NK-92 (cell line): ENCODE data around the gene STAT4.

Experiments
- DNase-seq: peaks from one replicate; lab custom pipeline; 2025; ENCODE audit not compliant: unreplicated experiment; lab: John Stamatoyannopoulos, UW

Gene STAT4

DNA sequence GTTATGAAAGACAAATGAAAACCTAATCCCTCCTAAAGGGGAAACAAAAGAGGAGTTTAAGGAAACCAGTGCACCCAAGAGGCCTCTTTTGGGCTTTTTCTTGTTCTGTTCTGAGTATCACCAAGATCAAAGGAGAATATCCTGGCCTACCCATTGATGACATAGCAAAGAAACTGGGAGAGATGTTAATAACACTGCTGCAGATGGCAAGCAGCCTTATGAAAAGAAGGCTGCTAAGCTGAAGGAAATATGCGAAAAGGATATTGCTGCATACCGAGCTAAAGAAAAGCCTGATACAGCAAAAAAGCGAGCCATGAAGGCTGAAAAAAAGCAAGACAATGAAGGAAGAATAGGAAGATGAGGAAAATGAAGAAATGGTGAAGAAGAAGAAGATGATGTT lies 23.6 kb upstream of the STAT4 start:
- no peak for DNase-seq

DNA sequence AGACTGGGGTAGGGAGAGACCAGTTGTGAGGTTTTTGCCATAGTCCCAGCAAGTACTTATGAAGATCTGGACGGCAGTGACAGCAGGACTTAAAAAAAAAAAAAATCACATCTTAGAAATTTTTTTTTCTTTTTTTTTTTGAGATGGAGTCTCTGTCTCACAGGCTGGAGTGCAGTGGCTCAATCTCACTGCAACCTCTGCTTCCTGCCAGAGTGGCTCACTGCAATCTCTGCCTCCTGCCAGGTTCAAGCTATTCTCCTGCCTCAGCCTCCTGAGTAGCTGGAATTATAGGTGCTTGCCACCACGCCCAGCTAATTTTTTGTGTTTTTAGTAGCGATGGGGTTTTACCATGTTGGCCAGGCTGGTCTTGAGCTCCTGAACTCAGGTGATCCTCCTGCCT lies 22.4 kb upstream of the STAT4 start:
- DNase-seq = no peak

DNA sequence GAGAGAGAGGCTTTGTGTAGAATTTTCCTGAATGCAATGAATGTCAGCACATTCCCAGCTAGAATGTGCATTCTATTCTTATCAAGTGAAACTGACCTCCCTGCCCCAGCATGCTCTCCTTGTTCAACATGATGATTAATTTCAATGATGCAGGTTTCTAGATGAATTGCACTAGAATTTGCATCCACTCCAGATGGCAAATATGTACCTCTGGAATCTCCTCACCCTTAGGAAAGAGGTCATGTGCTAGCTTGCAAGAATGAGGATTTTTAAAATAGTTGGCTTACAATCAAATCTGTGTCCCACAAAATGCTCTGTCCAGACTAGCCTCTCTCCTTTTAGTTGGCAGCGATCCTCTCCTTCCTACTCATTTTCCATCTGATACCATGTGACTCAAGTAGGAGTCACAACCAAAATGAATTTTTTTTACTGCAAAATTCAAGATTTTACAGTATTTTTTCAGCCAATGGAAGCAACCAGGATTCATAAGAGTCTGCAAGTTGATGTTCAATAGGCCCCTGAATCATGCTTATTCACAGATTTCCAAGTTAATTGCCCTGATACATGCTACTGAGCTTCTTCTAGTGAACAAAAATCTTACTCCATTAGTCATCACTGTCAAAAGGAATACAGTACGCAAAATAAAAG lies 21.0 kb upstream of the STAT4 start:
- DNase-seq = no peak

- DNase-seq = no peak
Measured at GRCh38 chr2:191171286-191171685, 20.5 kb upstream of the STAT4 start.

DNA sequence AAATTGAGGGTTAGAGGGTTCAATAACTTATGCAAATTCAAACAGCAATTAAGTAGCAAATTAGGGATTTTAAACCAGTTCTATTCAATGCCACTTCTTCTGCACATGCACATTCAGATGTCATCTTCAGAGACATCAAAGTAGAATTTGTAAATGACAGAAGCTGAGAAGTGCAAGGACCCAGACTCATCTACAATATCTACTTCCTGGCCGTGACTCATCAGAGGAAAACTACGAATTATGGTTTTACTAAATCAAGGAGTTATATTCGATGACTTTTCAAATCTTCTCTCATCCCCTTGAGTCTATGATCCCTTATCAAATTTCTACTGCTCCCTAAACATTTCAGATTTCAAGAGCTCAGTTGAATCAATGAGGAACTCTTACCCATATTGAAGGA lies 20.0 kb upstream of the STAT4 start:
- no peak for DNase-seq

DNA sequence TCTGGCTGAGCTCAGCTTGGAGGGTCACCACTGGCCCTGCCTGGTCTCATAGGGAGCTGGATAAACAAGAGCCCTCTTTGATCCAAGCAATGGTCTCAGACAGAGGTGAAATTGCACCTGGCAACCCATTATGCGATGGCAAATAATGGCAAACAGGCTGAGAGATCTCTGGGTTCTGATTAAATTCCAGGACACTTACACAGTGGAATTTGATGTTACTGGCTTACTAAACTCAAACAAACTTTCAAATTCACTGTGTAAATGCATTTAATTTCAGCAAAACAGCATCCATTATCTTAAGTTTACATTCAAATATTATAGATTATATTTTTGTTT lies 19.5 kb upstream of the STAT4 start:
- no peak for DNase-seq

GRCh38 chr2:191169456-191170300 lies 18.9 kb upstream of the STAT4 start:
- DNase-seq = no peak

DNA sequence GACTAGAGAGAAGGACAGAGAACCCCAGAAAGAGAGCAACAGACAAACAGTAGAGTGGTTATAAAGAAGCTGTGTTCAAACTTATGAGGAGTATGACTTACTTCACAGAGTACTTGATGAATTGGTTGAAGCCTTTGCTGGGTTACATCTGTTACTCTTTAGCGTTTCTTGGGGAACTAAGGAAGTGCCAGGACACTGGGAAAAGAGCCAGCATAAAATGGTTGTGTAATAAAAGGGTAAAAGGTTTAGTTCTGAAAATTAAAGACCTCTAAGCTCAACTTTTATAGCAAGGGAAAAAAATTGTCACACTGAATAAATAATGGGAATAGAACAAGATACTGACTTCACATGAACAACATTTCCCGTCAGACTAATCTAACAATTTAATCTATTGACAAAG lies 17.0 kb upstream of the STAT4 start:
- no peak for DNase-seq

GRCh38 chr2:191166756-191167445 lies 16.1 kb upstream of the STAT4 start:
- DNase-seq = no peak

GRCh38 chr2:191166111-191166755 lies 15.4 kb upstream of the STAT4 start:
- DNase-seq = no peak

DNA sequence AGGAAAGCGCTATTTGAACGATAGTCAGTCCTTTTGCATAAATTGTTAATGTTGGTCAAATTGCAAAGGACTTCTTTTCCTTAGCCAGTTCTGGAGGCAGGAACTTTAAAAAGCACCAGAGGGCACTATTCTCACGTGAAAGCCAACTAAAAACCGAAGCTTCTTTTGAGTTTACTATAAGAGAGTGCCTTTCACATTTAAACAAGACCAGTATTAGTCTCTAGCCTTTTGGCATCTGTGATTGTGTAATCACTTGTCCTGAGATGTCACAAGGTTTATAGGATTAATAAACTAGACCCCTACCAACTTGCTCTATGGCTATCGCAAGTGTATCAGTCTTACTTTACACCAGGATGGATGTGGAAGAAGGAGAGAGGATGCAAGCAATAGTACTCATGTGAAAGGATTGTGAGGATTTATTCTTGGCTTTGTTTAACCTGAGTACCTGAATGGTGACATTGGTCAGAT lies 14.4 kb upstream of the STAT4 start:
- DNase-seq = no peak

GRCh38 chr2:191158747-191159146 lies 8.0 kb upstream of the STAT4 start:
- DNase-seq = no peak

- no peak for DNase-seq
Measured at GRCh38 chr2:191158193-191158592, 7.4 kb upstream of the STAT4 start.

- no peak for DNase-seq
Measured at GRCh38 chr2:191155608-191156071, 4.8 kb upstream of the STAT4 start.

GRCh38 chr2:191153716-191154115 lies 2.9 kb upstream of the STAT4 start:
- no peak for DNase-seq

- DNase-seq = no peak
Measured at GRCh38 chr2:191152482-191153240, 1.9 kb upstream of the STAT4 start.

DNA sequence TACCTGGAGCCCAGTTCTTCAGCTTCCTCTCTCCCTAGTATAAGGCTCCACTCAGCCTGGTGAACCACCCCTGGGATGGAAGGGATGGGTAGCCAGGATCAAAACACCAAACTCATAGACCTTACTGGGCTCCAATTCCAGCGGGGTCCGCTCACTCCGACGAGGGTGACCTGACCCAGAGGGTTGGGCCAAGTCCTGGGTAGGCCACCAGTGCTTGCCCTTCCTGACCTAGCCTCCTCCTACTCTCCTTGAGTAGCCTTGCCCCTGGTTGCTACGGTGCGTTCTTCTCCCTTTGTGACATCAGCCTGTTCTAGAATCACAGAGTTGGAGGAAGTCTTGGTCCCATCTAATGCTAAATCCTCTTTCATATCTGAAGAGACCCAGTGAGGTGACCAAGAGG lies 537 bp upstream of the STAT4 start:
- no peak for DNase-seq

DNA sequence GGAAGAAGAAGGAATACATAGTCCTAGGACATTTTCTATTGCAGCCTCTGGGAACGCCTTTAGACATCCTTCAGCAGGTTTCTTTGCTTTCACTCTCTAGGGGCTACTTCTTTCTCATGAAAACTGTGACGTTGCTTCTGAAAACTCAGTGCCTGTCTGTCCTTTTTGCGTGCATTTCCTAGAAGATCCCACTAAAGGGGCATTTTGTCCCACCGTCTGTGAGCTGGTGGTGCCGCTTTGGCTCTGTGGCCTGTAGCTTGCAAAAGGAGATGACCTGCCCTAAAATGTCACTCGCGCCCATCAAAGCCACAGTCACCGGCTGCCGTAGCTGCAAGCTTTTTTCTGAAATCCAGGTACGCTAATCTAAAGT lies 579 bp downstream of the STAT4 start:
- no peak for DNase-seq

DNA sequence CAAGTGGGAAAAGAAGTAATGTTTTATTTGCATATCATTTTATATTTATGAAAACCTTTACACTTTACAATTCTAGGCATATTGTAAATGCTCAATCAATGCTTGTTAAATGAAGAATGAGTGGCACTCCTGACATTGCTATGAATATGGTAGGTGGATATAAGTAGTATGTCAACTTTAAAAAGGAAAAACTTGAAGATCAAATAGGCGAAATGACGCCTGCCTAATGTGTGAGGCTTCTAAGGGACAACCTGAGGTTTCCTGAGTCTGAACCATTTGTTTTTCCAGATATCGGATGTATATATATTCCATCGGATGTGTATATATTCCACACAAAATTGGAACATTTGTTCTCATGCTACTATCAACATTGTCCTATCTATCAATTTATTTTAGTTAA lies 1.4 kb downstream of the STAT4 start:
- DNase-seq = no peak

- DNase-seq = no peak
Measured at GRCh38 chr2:191148791-191149190, 2.0 kb downstream of the STAT4 start.

DNA sequence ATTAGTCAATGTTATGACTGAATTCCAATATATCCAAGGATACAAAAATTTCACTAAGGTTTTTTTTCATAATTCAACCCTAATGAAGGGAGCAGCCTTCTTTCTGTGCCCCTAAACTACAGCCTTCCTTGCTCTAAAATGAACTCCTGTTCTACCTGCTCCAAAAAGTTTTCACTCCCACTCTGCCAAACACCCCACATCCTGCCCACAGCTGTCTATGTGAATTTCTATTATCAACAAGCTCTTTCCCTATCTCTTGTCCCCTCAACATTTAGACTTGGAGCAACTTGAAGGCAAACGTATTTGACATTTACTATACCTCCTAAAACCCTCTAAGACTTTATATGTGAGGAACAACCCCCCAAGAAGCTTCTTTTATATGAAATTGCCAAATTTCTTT lies 2.5 kb downstream of the STAT4 start:
- DNase-seq = no peak
